Fibroblast of skin of left biceps (primary cell): ENCODE data around the gene GIMAP5.

Experiments
- DNase-seq, 2 experiments: peaks; one replicate each; pipeline ENCODE4 v3.0.0-alpha.2; 2013; ENCODE audit warnings: low read depth in 2 of 2

GIMAP5 gene

GRCh38 chr7:150737265-150738055, at the start of gene GIMAP5:
TSS of gene GIMAP5 (plus strand) at chr7:150737418. CDS start at chr7:150740885, 3,467 bp downstream.
- DNase-seq: no peak

GRCh38 chr7:150688630-150689029, 48.6 kb upstream of the GIMAP5 start:
- no peak for DNase-seq

DNA sequence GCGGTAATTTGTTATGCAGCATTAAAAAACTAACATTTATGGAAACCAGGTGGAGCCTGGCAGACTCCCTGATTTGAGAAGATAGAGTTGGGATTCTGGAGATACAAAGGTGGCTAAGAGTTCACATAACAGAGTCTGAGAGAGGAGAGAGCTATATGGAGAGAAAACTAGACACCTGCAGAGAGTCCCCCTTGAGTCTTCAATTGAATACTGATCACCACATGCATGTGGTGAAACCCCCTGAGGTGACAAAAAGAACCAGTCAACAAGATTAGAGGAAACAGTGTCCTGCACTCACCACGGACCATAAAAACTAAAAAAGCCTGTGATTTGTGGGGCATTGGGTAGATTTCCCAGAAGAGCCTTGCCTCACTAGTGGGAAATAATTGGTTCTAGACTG, 41.6 kb upstream of the GIMAP5 start:
- DNase-seq: no peak

DNA sequence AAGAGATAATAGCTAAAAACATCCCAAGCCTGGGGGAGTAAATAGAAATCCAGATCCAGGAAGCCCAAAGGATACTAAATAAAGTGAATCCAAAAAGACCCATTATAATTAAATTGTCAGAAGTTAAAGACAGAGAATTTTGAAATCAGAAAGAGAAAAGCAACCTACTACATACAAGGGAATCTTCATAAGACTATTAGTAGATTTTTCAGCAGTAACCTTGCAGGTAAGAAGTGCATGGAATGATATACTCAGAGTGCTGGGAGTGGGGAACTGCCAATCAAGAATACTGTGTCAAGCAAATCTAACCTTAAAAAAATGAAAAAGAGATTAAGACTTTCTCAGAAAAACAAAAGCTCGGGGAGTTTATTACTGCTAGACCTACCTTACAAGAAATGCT, 34.0 kb upstream of the GIMAP5 start:
- DNase-seq: no peak

DNA sequence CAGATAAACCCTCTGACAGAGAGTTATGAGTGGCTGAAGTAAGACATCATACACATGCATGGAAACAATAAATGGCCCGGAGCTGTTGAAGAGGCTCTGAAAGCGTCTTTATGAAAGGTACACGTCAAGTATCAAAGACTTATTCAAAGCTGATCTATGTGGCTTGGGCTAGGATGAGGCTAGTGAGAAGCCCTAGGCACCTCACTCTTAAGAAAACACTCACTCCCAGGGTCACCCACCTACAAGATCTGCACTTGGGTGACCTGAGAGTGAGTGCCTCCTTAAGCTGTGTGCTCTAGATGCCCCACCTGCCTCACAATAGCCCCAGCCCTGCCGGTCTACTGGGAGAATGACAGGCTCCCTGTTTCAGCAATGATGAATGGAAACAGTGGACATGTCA, 21.9 kb upstream of the GIMAP5 start:
- DNase-seq: no peak

GRCh38 chr7:150715738-150716137, 21.5 kb upstream of the GIMAP5 start:
- DNase-seq: no peak

DNA sequence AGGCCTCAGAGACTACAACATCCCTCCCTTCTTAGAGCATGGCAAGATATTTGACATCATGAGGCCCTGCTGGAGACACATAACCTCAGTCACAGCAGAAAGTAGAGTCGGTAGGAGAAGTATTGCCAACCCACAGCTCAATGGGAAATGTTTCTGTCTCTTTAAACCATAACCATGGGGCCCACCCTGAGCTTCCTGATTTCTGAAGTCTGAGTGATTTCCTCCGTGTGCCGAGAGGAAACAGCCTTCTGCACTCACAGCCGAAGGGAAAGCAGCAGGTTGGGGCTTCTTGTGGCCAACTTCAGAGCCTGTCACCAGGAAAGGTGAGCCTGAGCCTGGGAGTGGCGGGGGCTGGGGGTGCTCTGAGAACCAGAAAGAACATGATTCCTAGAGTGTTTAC, 20.9 kb upstream of the GIMAP5 start, which contains the start of gene GIMAP1:
Gene GIMAP1, plus strand, starts transcription at position 246 of the 400 bp plus-strand sequence. CDS start 2,435 bp downstream, outside the sequence.
- no peak for DNase-seq

GRCh38 chr7:150716939-150717338, 20.3 kb upstream of the GIMAP5 start:
- no peak for DNase-seq

GRCh38 chr7:150717814-150718420, 19.3 kb upstream of the GIMAP5 start:
- no peak for DNase-seq

GRCh38 chr7:150719436-150719835, 17.8 kb upstream of the GIMAP5 start:
- DNase-seq: no peak

DNA sequence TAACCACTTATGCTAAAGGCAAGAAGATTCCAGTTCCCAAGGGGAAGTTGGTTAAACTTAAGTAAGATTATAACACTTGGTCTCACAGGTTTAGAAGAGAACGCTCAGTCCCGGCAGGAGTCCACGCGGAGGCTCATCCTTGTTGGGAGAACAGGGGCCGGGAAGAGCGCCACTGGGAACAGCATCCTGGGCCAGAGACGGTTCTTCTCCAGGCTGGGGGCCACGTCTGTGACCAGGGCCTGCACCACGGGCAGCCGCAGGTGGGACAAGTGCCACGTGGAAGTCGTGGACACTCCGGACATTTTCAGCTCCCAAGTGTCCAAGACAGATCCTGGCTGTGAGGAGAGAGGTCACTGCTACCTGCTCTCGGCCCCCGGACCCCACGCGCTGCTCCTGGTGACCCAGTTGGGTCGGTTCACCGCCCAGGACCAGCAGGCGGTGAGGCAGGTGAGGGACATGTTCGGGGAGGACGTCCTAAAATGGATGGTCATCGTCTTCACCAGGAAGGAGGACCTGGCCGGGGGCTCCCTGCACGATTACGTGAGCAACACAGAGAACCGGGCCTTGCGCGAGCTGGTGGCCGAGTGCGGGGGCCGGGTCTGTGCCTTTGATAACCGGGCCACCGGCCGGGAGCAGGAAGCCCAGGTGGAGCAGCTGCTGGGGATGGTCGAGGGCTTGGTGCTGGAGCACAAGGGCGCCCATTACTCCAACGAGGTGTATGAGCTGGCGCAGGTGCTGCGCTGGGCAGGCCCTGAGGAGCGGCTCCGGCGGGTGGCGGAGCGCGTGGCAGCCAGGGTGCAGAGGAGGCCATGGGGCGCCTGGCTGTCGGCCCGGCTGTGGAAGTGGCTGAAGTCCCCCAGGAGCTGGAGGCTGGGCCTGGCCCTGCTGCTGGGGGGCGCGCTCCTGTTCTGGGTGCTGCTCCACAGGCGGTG, 17.0 kb upstream of the GIMAP5 start:
- no peak for DNase-seq

DNA sequence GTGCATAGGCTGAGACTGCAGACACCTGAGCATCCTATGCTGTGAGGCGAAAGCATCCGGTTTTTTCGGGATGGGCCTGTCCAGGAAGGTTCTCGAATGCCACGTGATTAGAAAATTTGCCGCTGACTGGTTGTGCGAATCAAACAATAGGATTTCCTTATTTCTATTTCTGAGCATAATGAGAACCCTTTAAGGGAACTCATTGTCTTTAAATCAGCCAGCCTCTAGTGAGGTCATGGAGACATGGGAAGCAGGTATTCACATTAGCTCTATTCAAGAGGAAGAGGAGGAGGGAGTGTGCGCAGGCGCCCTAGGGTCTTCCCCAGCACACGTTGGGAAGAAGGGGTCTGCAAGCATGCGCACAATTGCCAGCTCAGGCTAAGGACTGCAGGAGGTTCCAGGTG, 15.2 kb upstream of the GIMAP5 start:
- no peak for DNase-seq

- DNase-seq: no peak
Observed at GRCh38 chr7:150722431-150722931, 14.7 kb upstream of the GIMAP5 start.

- no peak for DNase-seq
Observed at GRCh38 chr7:150723467-150723866, 13.8 kb upstream of the GIMAP5 start.

- no peak for DNase-seq
Observed at GRCh38 chr7:150727381-150727780, 9.8 kb upstream of the GIMAP5 start.

GRCh38 chr7:150728011-150728410, 9.2 kb upstream of the GIMAP5 start:
- DNase-seq: no peak

GRCh38 chr7:150728609-150729008, 8.6 kb upstream of the GIMAP5 start:
- DNase-seq: no peak

DNA sequence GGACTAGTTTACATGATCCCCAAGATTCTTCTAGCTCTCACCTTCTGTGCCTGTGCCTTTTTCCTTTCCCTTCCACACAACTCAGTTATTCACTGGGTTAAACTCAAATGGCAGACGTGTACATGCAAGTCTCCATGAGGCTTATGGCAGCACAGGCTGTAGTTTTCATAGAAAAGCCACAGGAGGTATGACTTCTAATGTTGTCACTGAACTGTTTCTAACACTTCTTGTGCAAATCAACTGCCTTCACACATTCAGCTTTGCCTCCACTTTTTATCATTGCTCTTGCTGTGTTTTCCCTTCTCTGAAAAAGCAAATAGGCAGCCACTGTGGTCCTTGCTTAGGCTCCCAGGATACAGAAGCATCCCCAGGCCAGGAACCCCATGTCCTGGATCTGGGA, 5.3 kb upstream of the GIMAP5 start:
- DNase-seq: no peak

DNA sequence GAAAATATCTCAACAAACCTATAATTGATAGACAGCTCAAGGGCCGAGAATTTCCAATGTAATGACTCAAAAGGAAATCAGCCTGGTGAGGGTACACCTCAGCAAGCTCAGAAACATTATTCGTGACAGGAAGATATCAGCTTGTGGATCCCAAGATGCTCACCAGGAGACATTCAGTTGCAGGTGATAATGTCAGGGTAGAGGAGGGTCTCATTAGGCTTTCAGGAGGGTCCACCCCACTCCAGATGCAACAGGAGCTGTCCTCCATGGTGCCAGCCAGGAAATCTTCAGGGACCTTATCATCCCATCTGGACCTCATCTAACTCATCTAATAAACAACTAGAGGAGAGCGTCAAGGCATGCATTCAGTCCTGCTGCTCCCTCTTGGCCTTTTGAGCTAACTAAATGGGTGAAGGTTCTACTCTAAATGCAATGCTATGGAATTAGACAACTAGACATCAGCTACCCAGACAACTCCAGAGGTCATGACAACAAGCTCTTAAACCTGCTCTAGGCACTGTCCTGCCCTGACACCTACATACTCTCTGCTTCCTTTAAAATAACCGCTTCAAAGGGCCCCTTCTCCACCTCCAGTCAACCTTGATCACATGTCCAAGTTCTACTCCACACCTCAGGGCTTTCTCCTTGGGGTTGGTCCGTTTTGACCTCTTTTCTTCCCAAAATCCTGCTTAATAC, 4.3 kb upstream of the GIMAP5 start:
- no peak for DNase-seq

- DNase-seq: no peak
Observed at GRCh38 chr7:150733482-150734095, 3.6 kb upstream of the GIMAP5 start.

GRCh38 chr7:150734254-150734653, 3.0 kb upstream of the GIMAP5 start:
- DNase-seq: no peak
